ENCODE data around the gene PRG3. TPM values are rescaled to one million over a fixed set of nuclear protein-coding genes. Genes with fewer than 3 reads are reported as not detected.

Gene PRG3
- total and polyA plus RNA-seq, 2 of the 4 experiments (the other 2 are of a cell fraction): not detected

DNA sequence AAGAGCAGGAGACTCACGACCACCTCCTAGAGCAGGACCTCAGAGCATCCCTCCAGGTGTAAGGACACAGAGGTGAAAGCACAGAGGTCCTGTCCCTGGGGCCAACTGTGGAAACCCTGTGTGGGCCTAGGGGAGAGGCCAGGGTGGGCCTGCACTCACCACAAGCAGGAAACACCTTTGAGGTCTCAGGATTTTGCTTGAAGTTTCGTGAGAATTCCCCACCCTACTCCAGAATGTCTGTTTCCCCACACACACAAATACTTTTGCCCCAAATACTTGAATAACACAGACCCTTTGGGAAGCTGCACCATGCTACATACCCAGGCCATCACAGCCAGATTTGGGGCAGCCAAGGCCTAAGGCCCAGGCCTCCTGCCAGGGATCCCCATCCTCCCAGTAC, 27.8 kb upstream of the PRG3 start:
- ATAC-seq (ENCODE audit: low read depth) (no peak), DNase-seq (no peak)
- H3K36me3 ChIP-seq (ENCODE audit: control insufficient read depth, insufficient read depth, low read length): peaks cover 21% of the 10 kb centered on the region
- H3K4me1 ChIP-seq (ENCODE audit: control insufficient read depth, insufficient read depth, low read length): peaks cover 3% of the 10 kb centered on the region; the same call in 1 of the 2 replicates
- no peak overlapping the region for H3K23ac ChIP-seq (ENCODE audit: low read depth, low read length)
- H3K4me2 ChIP-seq (ENCODE audit: low read depth, low read length): no peak overlapping the region
- no peak overlapping the region for H2BK20ac ChIP-seq (ENCODE audit: low read depth, low read length)
- H2BK15ac ChIP-seq (ENCODE audit: low read depth, low read length): no peak overlapping the region
- H4K5ac ChIP-seq (ENCODE audit: low read depth, low read length): no peak overlapping the region
- no peak overlapping the region for H4K91ac ChIP-seq (ENCODE audit: insufficient read depth, low read depth, low read length)
- in situ Hi-C loops (cut with MboI; ENCODE audit: low sequenced_read_pairs) (no loop called here), intact Hi-C loops (cut with micrococcal nuclease) (no loop called here), dilution Hi-C loops (cut with HindIII; ENCODE audit: low sequenced_read_pairs, unreplicated experiment) (no loop called here)
- no peaks in the 10 kb centered on the region for H3K27me3 ChIP-seq (ENCODE audit: control insufficient read depth, insufficient read depth, low read length)
- TF ChIP-seq, protein P1, sequence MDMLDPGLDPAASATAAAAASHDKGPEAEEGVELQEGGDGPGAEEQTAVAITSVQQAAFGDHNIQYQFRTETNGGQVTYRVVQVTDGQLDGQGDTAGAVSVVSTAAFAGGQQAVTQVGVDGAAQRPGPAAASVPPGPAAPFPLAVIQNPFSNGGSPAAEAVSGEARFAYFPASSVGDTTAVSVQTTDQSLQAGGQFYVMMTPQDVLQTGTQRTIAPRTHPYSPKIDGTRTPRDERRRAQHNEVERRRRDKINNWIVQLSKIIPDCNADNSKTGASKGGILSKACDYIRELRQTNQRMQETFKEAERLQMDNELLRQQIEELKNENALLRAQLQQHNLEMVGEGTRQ (IDR thresholded peaks at IDR 0.05; ENCODE audit: low read depth, low read length): no peak
- TF ChIP-seq, protein P2, sequence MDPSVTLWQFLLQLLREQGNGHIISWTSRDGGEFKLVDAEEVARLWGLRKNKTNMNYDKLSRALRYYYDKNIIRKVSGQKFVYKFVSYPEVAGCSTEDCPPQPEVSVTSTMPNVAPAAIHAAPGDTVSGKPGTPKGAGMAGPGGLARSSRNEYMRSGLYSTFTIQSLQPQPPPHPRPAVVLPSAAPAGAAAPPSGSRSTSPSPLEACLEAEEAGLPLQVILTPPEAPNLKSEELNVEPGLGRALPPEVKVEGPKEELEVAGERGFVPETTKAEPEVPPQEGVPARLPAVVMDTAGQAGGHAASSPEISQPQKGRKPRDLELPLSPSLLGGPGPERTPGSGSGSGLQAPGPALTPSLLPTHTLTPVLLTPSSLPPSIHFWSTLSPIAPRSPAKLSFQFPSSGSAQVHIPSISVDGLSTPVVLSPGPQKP (IDR thresholded peaks at IDR 0.05; ENCODE audit: borderline replicate concordance, low read depth, low read length): no peak
- H3K9me1 ChIP-seq (ENCODE audit: insufficient read depth, low read length): no peaks in the 10 kb centered on the region
- H2AK9ac ChIP-seq (replicated peaks; ENCODE audit: low read depth, low read length, poor library complexity): no peak overlapping the region
- no peak overlapping the region for H3K14ac ChIP-seq (replicated peaks; ENCODE audit: low read depth, low read length)
- no peak overlapping the region for H2AK5ac ChIP-seq (ENCODE audit: low read depth, low read length)
- no CpG with 5 or more reads among the region's 2 CpGs for WGBS, 2 experiments (ENCODE audit: extremely low coverage in 2 of 2, insufficient read length in 1 of 2)
- no peaks in the 10 kb centered on the region for H4K20me1 ChIP-seq (ENCODE audit: insufficient read depth, low read length)
- no TSS peak for BruUV-seq (replicated peaks)
- H2BK5ac ChIP-seq (ENCODE audit: low read depth, low read length, poor library complexity, severe bottlenecking): no peak overlapping the region
- no peak overlapping the region for H3K4ac ChIP-seq (ENCODE audit: low read depth, low read length)
- no peaks in the 10 kb centered on the region for H3K9me3 ChIP-seq (ENCODE audit: control insufficient read depth, insufficient read depth, low read length)
- no peak overlapping the region for H3K27ac ChIP-seq (ENCODE audit: insufficient read depth, low read length)
- no peak overlapping the region for H2AFZ ChIP-seq (replicated peaks; ENCODE audit: low read length, poor library complexity)
- H3K18ac ChIP-seq (ENCODE audit: low read depth, low read length): no peak overlapping the region
- H2BK120ac ChIP-seq (ENCODE audit: low read depth, low read length): no peak overlapping the region
- no peak overlapping the region for H4K8ac ChIP-seq (ENCODE audit: low read depth in 2 of 2, low read length in 2 of 2)
- H3K9ac ChIP-seq (ENCODE audit: low read depth, low read length): no peak overlapping the region
- no peaks in the 10 kb centered on the region for H3K79me1 ChIP-seq (ENCODE audit: low read depth in 1 of 2, low read length in 2 of 2)
- CTCF ChIA-PET: no interaction called here
- H3K56ac ChIP-seq (ENCODE audit: extremely low read depth, insufficient read depth, low read length): no peak overlapping the region
- POLR2A ChIA-PET (ENCODE audit: unreplicated experiment): no interaction called here
- H3K4me3 ChIP-seq (ENCODE audit: insufficient read depth, low read depth, low read length): no peak overlapping the region

Data from IMR-90 (cell line).